ENCODE data around the gene GCGR.

GCGR gene

DNA sequence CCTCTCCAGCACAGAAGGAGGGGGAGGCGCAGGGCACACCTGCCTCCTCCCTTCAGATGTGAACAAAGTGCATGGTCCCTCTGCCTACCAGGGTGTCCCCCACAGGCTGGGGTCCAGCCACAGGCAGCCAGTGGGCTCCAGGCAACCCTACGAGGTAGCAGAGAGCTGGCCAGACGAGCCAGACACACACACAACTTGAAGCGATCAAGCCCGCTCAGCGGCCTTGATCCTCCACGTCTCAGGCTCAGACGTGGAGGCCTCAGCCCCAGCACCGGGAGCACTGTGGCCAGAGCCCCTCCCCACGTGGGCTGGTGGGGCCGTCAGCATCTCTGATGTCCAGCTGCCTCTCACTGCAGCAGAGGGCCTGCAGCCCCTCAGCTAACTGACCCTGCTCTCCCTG, 20.6 kb downstream of the GCGR start:
- no peak for DNase-seq (ENCODE audit: low read depth)
- TF ChIP-seq, protein P1, sequence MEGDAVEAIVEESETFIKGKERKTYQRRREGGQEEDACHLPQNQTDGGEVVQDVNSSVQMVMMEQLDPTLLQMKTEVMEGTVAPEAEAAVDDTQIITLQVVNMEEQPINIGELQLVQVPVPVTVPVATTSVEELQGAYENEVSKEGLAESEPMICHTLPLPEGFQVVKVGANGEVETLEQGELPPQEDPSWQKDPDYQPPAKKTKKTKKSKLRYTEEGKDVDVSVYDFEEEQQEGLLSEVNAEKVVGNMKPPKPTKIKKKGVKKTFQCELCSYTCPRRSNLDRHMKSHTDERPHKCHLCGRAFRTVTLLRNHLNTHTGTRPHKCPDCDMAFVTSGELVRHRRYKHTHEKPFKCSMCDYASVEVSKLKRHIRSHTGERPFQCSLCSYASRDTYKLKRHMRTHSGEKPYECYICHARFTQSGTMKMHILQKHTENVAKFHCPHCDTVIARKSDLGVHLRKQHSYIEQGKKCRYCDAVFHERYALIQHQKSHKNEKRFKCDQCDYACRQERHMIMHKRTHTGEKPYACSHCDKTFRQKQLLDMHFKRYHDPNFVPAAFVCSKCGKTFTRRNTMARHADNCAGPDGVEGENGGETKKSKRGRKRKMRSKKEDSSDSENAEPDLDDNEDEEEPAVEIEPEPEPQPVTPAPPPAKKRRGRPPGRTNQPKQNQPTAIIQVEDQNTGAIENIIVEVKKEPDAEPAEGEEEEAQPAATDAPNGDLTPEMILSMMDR (IDR thresholded peaks at IDR 0.05; ENCODE audit: low read depth, low read length, missing control alignments): no peak
- no peak overlapping the region for H3K4me3 ChIP-seq (ENCODE audit: low read depth, low read length)
- in situ Hi-C loops (cut with HindIII; ENCODE audit: low sequenced_read_pairs): no loop called here

DNA sequence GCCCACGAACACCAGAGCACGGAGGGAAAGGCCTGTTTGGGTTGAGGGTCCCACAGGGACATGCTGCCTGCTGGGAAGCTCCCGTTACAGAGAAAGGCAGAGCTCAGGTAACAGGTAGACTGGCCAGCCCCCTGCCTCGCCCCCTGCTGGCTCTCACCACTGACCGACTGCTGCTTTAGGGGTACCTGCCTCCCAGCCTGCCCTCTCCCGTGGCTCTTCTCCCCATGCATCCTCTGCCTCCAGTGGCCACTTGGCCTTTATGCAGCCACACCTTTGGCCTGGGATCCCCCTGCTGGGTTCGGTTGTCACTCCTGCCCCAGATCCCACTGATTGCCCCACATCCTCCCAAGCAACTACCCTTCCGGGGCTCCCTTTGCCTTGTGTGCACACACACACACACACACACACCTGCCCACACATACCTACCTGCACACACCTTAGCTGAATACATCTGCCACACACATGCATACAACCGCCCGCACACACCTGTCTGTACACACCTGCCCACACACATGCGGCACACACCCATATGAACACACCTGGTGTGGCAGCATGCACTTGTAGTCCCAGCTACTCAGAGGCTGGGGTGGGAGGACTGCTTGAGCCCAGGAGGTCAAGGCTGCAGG, 22.0 kb downstream of the GCGR start:
- TF ChIP-seq, protein P1 (IDR thresholded peaks at IDR 0.05; ENCODE audit: low read depth, low read length, missing control alignments): no peak
- in situ Hi-C loops (cut with HindIII; ENCODE audit: low sequenced_read_pairs): no loop called here
- no peak for DNase-seq (ENCODE audit: low read depth)
- no peak overlapping the region for H3K4me3 ChIP-seq (ENCODE audit: low read depth, low read length)

DNA sequence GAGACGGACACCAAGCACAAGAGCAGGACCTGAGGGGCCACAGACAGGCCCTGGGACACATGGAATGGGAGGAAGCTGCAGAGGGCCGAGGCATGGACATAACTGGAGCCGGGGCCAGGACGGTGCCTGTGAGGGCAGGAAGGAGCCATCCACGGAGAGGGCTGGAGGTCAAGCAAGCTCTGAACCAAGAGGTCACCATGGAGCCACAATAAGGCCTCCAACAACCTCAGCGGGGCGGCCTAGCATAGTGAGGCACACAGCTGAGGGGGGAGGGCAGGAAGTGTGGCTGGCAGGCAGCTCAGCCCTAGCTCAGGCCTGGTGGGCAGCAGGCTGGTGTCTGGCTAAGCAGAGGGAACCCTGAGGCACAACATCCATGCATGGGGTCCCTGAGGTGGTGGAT, 24.7 kb downstream of the GCGR start:
- no peak for DNase-seq (ENCODE audit: low read depth)
- H3K4me3 ChIP-seq (ENCODE audit: low read depth, low read length): no peak overlapping the region
- in situ Hi-C loops (cut with HindIII; ENCODE audit: low sequenced_read_pairs): no loop called here
- TF ChIP-seq, protein P1 (IDR thresholded peaks at IDR 0.05; ENCODE audit: low read depth, low read length, missing control alignments): no peak

DNA sequence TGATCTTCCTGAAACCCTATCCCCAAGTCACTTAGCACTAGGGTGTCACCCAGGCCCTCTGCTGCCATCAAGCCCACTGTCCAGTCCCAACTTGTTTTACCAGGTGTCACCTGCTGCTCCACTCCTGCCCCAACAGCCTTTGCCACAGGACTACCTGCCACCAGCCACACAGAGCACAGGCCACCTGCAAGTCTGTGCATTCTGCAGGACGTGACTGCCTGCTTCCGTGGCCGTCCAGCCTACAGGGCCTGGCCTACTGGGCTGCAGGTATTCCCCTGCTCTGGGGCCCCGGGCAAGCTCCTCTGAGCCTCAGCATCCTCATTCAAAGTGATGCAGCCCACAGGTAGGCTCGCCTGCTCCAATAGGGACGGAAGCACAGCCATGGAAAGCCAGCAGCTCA, 25.9 kb downstream of the GCGR start:
- TF ChIP-seq, protein P1 (IDR thresholded peaks at IDR 0.05; ENCODE audit: low read depth, low read length, missing control alignments): no peak
- in situ Hi-C loops (cut with HindIII; ENCODE audit: low sequenced_read_pairs): no loop called here
- no peak for DNase-seq (ENCODE audit: low read depth)
- no peak overlapping the region for H3K4me3 ChIP-seq (ENCODE audit: low read depth, low read length)

DNA sequence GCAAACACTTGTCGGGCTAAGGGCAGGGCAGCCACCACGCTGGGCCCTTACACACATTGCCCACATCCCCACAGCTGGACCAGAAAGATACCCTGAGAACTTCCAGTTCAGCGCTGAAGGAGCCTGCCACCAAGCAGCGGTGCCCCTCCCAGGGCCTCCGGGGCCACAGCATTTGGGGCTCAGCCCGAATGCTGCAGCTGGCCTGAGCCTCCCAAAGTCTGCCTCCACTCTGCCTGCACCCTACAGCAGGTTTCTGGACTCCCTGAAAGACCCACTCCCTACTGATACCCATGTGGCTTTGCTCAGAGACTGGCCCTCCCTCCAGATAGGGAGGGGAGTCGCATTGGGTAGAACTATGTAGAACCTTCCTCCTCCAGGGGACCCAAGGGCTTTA, 27.6 kb downstream of the GCGR start:
- TF ChIP-seq, protein P1 (IDR thresholded peaks at IDR 0.05; ENCODE audit: low read depth, low read length, missing control alignments): no peak
- DNase-seq (ENCODE audit: low read depth): no peak
- in situ Hi-C loops (cut with HindIII; ENCODE audit: low sequenced_read_pairs): no loop called here
- H3K4me3 ChIP-seq (ENCODE audit: low read depth, low read length): peak overlapping the region; percentile 77

DNA sequence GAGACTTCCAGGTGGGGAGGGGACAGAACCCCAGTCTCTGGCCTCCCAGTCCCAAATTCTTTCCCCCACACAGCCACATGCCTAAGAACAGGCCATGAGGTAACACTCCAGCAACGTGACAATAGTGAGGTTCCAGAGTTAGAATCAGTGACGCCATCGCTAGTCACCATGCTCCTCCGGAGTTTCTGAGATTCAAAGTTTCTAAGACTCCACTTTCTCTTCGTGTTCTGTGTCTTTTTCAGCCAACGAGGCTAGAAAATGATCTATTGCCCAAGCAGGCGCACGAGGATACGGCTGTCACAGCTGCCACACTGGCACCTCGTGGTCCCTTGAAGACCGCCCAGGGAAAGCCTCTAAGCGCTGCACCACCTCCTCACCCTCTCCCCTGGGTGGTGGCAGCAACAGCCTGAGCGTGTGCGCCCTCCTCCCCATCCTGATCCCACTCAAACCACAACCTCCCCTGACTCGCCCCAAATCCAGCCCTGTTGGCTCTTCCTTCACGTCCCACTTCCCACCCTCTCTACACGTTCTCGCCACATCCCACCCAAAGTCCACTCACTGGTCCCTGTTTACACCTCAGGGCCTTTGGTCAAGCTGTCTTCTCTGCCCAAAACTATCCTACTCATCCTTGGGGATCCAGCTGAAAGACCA, 28.1 kb downstream of the GCGR start:
- DNase-seq (ENCODE audit: low read depth): no peak
- TF ChIP-seq, protein P1 (IDR thresholded peaks at IDR 0.05; ENCODE audit: low read depth, low read length, missing control alignments): no peak
- in situ Hi-C loops (cut with HindIII; ENCODE audit: low sequenced_read_pairs): no loop called here
- peak overlapping the region; percentile 77 for H3K4me3 ChIP-seq (ENCODE audit: low read depth, low read length)
